CD4-positive, alpha-beta T cell treated with Interleukin-15 for 4 hours (primary cell): Measurements from ENCODE around the gene CABLES2.
A peak's percentile ranks its signal among the peaks of the same experiment; 100 is the strongest.
"Not testable (repeated sequence)": the region's sequence is repeated elsewhere in the genome, so short reads cannot be mapped to it uniquely, and the experiment has no call there.

Experiments
- DNase-seq: peaks from one replicate; pipeline ENCODE4 v3.0.0-alpha.2; 2020; ENCODE audit warnings: low spot score

The CABLES2 gene

GRCh38 chr20:62388839-62389600 lies 18.1 kb downstream of the CABLES2 start:
- DNase-seq, result no peak

GRCh38 chr20:62387933-62388635 lies 19.0 kb downstream of the CABLES2 start:
- DNase-seq, result no peak

GRCh38 chr20:62387219-62387913 lies 19.7 kb downstream of the CABLES2 start:
- DNase-seq, result peak; percentile 12

GRCh38 chr20:62386383-62387218 lies 20.5 kb downstream of the CABLES2 start, which contains the start of gene RPS21:
RPS21 (plus strand) TSS chr20:62387103; CDS start chr20:62387339, 236 bp downstream.
- DNase-seq, result peak; percentile 92

GRCh38 chr20:62382306-62383198 lies 24.5 kb downstream of the CABLES2 start:
- DNase-seq, result peak; percentile 78

GRCh38 chr20:62381842-62382241 lies 25.2 kb downstream of the CABLES2 start:
- DNase-seq, result no peak

GRCh38 chr20:62381202-62381797 lies 25.8 kb downstream of the CABLES2 start:
- DNase-seq, result no peak

GRCh38 chr20:62378215-62378614 lies 28.9 kb downstream of the CABLES2 start:
- DNase-seq, result no peak

GRCh38 chr20:62377615-62378178 lies 29.4 kb downstream of the CABLES2 start:
- no peak for DNase-seq

GRCh38 chr20:62377064-62377461 lies 30.0 kb downstream of the CABLES2 start:
- DNase-seq, result no peak

- no peak for DNase-seq
Observed at GRCh38 chr20:62376112-62377063, 30.7 kb downstream of the CABLES2 start.

- no peak for DNase-seq
Observed at GRCh38 chr20:62374331-62375152, 32.5 kb downstream of the CABLES2 start.

GRCh38 chr20:62373631-62374179 lies 33.4 kb downstream of the CABLES2 start:
- not testable (repeated sequence) for DNase-seq

- DNase-seq, result no peak
Observed at GRCh38 chr20:62372042-62372993, 34.8 kb downstream of the CABLES2 start.

- DNase-seq, result no peak
Observed at GRCh38 chr20:62371588-62372041, 35.5 kb downstream of the CABLES2 start.
